Measurements from ENCODE around the gene NANOS2. TPM values are rescaled to one million over a fixed set of nuclear protein-coding genes. Genes with fewer than 3 reads are reported as not detected.

The NANOS2 gene
- total and polyA plus RNA-seq, 9 of the 15 experiments (the other 6 are each of a cell fraction or from before 2014, with no cell fraction given): not detected

DNA sequence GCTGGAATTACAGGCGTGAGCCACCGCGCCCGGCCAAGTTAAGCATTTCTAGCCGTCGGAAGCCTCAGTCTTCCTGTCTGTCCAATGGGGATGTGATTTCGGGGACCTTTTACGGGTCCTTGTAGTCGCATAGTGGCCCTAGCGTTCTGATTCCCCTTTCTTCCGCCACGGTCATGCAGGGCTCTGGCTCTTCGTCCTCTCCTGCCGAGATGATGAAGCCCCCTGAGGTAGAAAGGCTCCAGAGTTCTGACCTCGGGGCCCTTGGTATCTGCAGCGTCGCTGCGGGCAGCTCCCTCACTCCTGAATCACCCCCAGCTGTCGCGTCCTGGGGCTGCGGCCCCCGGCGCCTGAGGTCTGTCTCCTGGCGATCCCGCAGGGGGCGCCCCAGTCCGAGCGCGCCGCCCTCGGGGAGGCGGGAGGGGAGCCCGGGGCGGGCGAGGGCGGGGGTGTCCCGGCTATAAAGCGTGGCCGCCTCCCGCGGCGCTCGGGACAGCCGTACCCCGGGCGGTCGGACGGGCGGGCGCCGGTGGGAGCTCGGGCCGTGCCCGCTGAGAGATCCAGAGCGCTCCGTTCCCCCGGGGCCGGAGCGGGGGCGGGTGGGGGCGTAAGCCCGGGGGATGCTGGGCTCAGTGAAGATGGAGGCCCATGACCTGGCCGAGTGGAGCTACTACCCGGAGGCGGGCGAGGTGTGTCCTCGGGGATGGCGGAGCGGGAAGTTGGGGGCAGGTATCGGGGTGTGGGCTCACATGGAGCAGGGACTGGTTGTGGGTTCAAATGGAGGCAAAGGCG is 50.5 kb downstream of the NANOS2 start, which contains the start of gene FOXA3 (continued):
- TF ChIP-seq FOXM1 (IDR thresholded peaks at IDR 0.05; ENCODE audit: low read depth): 0 out of 2 replicates have a peak, but pooled peaks have one; percentile 9
- TF ChIP-seq FOXM1 (CRISPR knock-in tag; IDR thresholded peaks at IDR 0.05; ENCODE audit: low read depth): no peak
- TF ChIP-seq SAFB2 (IDR thresholded peaks at IDR 0.05; ENCODE audit: borderline replicate concordance, low read depth, low read length, severe bottlenecking): no peak
- TF ChIP-seq NR4A1 (CRISPR knock-in tag; IDR thresholded peaks at IDR 0.05): no peak
- no peak for TF ChIP-seq NR4A1 (tag; IDR thresholded peaks at IDR 0.05)
- peak; percentile 41; the same call in 1 of the 2 replicates for TF ChIP-seq ZNF384 (IDR thresholded peaks at IDR 0.05; ENCODE audit: low read depth, low read length)
- peak; percentile 42; the same call in 1 of the 2 replicates for TF ChIP-seq JUND (IDR thresholded peaks at IDR 0.05; ENCODE audit: borderline replicate concordance, low read depth, low read length)
- peak; percentile 16; the same call in 1 of the 3 replicates for TF ChIP-seq JUND (tag; IDR thresholded peaks at IDR 0.05; ENCODE audit: borderline replicate concordance, low read depth, low read length)
- no peak for TF ChIP-seq ZNF764 (CRISPR knock-in tag; IDR thresholded peaks at IDR 0.05; ENCODE audit: low read depth)
- TF ChIP-seq, protein P1, sequence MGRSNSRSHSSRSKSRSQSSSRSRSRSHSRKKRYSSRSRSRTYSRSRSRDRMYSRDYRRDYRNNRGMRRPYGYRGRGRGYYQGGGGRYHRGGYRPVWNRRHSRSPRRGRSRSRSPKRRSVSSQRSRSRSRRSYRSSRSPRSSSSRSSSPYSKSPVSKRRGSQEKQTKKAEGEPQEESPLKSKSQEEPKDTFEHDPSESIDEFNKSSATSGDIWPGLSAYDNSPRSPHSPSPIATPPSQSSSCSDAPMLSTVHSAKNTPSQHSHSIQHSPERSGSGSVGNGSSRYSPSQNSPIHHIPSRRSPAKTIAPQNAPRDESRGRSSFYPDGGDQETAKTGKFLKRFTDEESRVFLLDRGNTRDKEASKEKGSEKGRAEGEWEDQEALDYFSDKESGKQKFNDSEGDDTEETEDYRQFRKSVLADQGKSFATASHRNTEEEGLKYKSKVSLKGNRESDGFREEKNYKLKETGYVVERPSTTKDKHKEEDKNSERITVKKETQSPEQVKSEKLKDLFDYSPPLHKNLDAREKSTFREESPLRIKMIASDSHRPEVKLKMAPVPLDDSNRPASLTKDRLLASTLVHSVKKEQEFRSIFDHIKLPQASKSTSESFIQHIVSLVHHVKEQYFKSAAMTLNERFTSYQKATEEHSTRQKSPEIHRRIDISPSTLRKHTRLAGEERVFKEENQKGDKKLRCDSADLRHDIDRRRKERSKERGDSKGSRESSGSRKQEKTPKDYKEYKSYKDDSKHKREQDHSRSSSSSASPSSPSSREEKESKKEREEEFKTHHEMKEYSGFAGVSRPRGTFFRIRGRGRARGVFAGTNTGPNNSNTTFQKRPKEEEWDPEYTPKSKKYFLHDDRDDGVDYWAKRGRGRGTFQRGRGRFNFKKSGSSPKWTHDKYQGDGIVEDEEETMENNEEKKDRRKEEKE (IDR thresholded peaks at IDR 0.05; ENCODE audit: borderline replicate concordance in 1 of 2, control insufficient read depth in 1 of 2, low read depth in 2 of 2, low read length in 1 of 2): 0 out of 4 replicates have a peak, but pooled peaks of 1 of the 2 experiments have one; percentile 45
- no peak for TF ChIP-seq ZNF75A (CRISPR knock-in tag; IDR thresholded peaks at IDR 0.05)
- TF ChIP-seq, protein P2, sequence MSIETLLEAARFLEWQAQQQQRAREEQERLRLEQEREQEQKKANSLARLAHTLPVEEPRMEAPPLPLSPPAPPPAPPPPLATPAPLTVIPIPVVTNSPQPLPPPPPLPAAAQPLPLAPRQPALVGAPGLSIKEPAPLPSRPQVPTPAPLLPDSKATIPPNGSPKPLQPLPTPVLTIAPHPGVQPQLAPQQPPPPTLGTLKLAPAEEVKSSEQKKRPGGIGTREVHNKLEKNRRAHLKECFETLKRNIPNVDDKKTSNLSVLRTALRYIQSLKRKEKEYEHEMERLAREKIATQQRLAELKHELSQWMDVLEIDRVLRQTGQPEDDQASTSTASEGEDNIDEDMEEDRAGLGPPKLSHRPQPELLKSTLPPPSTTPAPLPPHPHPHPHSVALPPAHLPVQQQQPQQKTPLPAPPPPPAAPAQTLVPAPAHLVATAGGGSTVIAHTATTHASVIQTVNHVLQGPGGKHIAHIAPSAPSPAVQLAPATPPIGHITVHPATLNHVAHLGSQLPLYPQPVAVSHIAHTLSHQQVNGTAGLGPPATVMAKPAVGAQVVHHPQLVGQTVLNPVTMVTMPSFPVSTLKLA (conservative IDR thresholded peaks at IDR 0.05): peak in 1 of 2 experiments; percentile 50; a peak in 2 of 4 replicates
- TF ChIP-seq TRIM24 (IDR thresholded peaks at IDR 0.05): peak in 1 of 2 experiments; percentile 75; a peak in 3 of 4 replicates
- TF ChIP-seq CXXC5 (CRISPR knock-in tag; IDR thresholded peaks at IDR 0.05): peak; percentile 66
- TF ChIP-seq ZNF586 (CRISPR knock-in tag; conservative IDR thresholded peaks at IDR 0.05): no peak
- no peak for TF ChIP-seq IRF2 (CRISPR knock-in tag; IDR thresholded peaks at IDR 0.05)
- TF ChIP-seq BHLHE40 (IDR thresholded peaks at IDR 0.05; ENCODE audit: low read length): peak; percentile 36; the same call in 1 of the 2 replicates

Measured in K562 (cell line).